ENCODE measurements around the gene STXBP3.

GRCh38 chr1:108842525-108843181, 96.2 kb downstream of the STXBP3 start:
- TF ChIP-seq, protein P1, sequence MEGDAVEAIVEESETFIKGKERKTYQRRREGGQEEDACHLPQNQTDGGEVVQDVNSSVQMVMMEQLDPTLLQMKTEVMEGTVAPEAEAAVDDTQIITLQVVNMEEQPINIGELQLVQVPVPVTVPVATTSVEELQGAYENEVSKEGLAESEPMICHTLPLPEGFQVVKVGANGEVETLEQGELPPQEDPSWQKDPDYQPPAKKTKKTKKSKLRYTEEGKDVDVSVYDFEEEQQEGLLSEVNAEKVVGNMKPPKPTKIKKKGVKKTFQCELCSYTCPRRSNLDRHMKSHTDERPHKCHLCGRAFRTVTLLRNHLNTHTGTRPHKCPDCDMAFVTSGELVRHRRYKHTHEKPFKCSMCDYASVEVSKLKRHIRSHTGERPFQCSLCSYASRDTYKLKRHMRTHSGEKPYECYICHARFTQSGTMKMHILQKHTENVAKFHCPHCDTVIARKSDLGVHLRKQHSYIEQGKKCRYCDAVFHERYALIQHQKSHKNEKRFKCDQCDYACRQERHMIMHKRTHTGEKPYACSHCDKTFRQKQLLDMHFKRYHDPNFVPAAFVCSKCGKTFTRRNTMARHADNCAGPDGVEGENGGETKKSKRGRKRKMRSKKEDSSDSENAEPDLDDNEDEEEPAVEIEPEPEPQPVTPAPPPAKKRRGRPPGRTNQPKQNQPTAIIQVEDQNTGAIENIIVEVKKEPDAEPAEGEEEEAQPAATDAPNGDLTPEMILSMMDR (IDR thresholded peaks at IDR 0.05; ENCODE audit: low read depth, low read length) = no peak
- no peak for TF ChIP-seq EZH2phosphoT487 (IDR thresholded peaks at IDR 0.05; ENCODE audit: low read depth)

All from OCI-LY3 (cell line).